ENCODE data around the gene KIAA0319L. TPM values are rescaled to one million over a fixed set of nuclear protein-coding genes. Genes with fewer than 3 reads are reported as not detected.

The KIAA0319L gene
- polyA plus RNA-seq, 1 donor (not counting 4 experiments of a cell fraction or from before 2014, with no cell fraction given), result 23.8 TPM

DNA sequence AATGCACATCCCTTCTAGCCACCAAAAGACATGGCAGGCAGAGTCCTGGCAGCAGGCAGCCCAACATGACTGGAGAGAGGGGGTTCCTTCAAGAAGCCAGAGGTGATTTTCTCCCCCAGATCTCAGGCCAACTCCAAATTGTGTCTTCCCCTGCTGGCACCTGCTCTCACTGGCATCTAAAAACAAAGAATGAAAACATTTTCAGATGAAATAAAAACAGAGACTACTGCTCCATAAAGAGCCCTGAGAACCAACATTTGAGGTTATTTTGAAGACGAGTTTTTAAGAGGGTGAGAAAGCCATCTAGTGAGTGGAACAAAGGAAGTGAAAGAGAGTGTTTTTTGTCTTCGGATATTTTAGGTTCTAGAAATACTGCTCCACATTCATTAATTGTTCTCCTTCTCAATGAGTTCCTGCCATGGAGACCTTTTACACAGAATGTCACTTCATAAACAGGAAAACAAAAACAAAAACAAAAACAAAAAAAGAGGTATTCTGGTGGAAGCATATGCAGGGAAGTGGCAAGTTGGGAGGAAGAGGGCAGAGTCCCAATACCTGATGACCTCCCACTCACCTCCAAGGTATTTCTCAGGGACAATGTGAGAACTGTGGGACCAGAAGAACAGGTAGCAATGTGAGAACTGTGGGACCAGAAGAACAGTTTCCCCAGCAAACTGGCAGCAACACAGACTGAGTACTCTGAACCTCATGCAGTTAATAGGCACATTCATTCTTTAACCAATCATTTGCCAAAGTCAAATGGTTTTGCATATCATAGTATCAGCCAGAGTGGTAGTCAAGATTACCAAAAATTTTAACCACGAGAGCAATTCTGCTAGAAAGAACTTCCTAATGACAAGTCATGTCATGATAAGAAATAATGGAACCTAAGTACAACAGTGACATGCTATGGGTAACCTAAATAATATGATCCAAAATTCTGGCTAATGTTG, 50.0 kb downstream of the KIAA0319L start:
- TF ChIP-seq EZH2 (IDR thresholded peaks at IDR 0.05; ENCODE audit: low read length), result no peak
- TF ChIP-seq, protein P1, sequence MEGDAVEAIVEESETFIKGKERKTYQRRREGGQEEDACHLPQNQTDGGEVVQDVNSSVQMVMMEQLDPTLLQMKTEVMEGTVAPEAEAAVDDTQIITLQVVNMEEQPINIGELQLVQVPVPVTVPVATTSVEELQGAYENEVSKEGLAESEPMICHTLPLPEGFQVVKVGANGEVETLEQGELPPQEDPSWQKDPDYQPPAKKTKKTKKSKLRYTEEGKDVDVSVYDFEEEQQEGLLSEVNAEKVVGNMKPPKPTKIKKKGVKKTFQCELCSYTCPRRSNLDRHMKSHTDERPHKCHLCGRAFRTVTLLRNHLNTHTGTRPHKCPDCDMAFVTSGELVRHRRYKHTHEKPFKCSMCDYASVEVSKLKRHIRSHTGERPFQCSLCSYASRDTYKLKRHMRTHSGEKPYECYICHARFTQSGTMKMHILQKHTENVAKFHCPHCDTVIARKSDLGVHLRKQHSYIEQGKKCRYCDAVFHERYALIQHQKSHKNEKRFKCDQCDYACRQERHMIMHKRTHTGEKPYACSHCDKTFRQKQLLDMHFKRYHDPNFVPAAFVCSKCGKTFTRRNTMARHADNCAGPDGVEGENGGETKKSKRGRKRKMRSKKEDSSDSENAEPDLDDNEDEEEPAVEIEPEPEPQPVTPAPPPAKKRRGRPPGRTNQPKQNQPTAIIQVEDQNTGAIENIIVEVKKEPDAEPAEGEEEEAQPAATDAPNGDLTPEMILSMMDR (optimal IDR thresholded peaks at IDR 0.05 in 1 of 3, IDR thresholded peaks at IDR 0.05 in 1 of 3, conservative IDR thresholded peaks at IDR 0.05 in 1 of 3; ENCODE audit: extremely low read depth in 1 of 3, insufficient read depth in 2 of 3, low read length in 3 of 3), result no peak
- Histone ChIP-seq H3K4me2 (ENCODE audit: control insufficient read depth, extremely low read depth, insufficient read depth, low read depth, low read length) (no peak overlapping the region), H3K4me1 (ENCODE audit: control insufficient read depth, extremely low read depth, insufficient read depth, low read length) (peaks cover 23% of the 10 kb centered on the region), H3K4me3 (ENCODE audit: control insufficient read depth in 2 of 3, extremely low read depth in 1 of 3, insufficient read depth in 2 of 3, low read depth in 1 of 3, low read length in 3 of 3) (no peak overlapping the region), H3K79me2 (ENCODE audit: control insufficient read depth, insufficient read depth, low read length) (no peaks in the 10 kb centered on the region), H3K36me3 (ENCODE audit: control insufficient read depth in 2 of 2, extremely low read depth in 1 of 2, insufficient read depth in 2 of 2, low read length in 2 of 2) (no peaks in the 10 kb centered on the region), H3K27ac (ENCODE audit: control insufficient read depth, insufficient read depth, low read length) (no peak overlapping the region), H3K9ac (ENCODE audit: control insufficient read depth, extremely low read depth, insufficient read depth, low read length) (no peak overlapping the region), H3K27me3 (ENCODE audit: control insufficient read depth, extremely low read depth, insufficient read depth, low read length) (no peaks in the 10 kb centered on the region), H2AFZ (ENCODE audit: control insufficient read depth, low read length) (no peak overlapping the region), H4K20me1 (ENCODE audit: control insufficient read depth, extremely low read depth, insufficient read depth, low read length) (no peaks in the 10 kb centered on the region), H3K9me1 (ENCODE audit: control insufficient read depth, extremely low read depth, insufficient read depth, low read length) (no peaks in the 10 kb centered on the region), H3K9me3 (ENCODE audit: control insufficient read depth, low read depth, low read length) (no peaks in the 10 kb centered on the region)
- DNase-seq (ENCODE audit: low read depth, low spot score) (no peak), FAIRE-seq (peak; percentile 39)
- dilution Hi-C loops (cut with MboI; ENCODE audit: extremely low pct_ligation_motif_present, low sequenced_read_pairs), result no loop called here

DNA sequence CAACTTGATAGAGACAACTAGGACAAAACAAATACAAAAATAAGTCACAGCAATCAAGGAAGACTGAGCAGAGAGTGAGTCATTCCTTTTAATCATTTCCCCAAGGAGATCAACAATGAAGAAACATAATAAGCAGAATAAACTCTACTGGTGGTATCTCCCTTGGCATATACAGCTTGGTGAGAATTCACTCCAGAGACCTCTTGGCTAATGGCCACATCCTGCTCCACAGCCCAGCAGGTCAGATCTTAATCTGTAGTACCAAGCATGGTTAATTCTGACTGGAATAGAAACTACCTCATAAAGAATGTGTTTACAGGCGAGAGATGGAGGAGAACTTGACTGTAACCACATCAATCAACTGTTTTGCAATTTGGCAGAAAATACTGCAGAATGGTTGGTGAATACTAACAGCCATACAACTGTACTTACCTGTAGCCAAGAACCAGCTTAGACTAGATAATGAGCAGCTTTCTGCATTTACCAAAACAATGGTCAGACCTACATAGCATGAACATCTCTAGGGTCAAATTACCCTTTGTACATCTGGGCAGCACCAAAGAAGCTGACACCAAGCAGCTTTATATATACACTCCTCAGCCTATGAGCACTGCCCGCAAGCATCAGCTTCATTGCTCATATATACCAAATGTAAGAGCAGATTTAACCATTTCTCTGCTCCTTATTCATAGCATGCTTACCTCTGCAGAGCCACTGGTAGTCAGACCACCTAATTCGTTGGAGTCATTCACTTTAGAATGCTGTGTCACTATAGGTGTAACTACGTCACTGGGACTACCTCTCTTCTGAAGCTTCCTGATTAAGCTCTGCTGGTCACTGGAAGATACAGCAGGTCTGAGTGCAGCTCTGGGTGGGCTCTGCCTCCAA, 51.0 kb downstream of the KIAA0319L start:
- no peaks in the 10 kb centered on the region for H3K27me3 ChIP-seq (ENCODE audit: control insufficient read depth, extremely low read depth, insufficient read depth, low read length)
- H3K9me1 ChIP-seq (ENCODE audit: control insufficient read depth, extremely low read depth, insufficient read depth, low read length), result no peaks in the 10 kb centered on the region
- peak; percentile 58 for FAIRE-seq
- H2AFZ ChIP-seq (ENCODE audit: control insufficient read depth, low read length), result no peak overlapping the region
- DNase-seq (ENCODE audit: low read depth, low spot score), result no peak
- H3K4me2 ChIP-seq (ENCODE audit: control insufficient read depth, extremely low read depth, insufficient read depth, low read depth, low read length), result no peak overlapping the region
- no peaks in the 10 kb centered on the region for H3K9me3 ChIP-seq (ENCODE audit: control insufficient read depth, low read depth, low read length)
- H3K4me3 ChIP-seq (ENCODE audit: control insufficient read depth in 2 of 3, extremely low read depth in 1 of 3, insufficient read depth in 2 of 3, low read depth in 1 of 3, low read length in 3 of 3), result no peak overlapping the region
- peaks cover 23% of the 10 kb centered on the region for H3K4me1 ChIP-seq (ENCODE audit: control insufficient read depth, extremely low read depth, insufficient read depth, low read length)
- dilution Hi-C loops (cut with MboI; ENCODE audit: extremely low pct_ligation_motif_present, low sequenced_read_pairs), result no loop called here
- H3K9ac ChIP-seq (ENCODE audit: control insufficient read depth, extremely low read depth, insufficient read depth, low read length), result no peak overlapping the region
- no peaks in the 10 kb centered on the region for H3K79me2 ChIP-seq (ENCODE audit: control insufficient read depth, insufficient read depth, low read length)
- H4K20me1 ChIP-seq (ENCODE audit: control insufficient read depth, extremely low read depth, insufficient read depth, low read length), result no peaks in the 10 kb centered on the region
- H3K27ac ChIP-seq (ENCODE audit: control insufficient read depth, insufficient read depth, low read length), result no peak overlapping the region
- no peaks in the 10 kb centered on the region for H3K36me3 ChIP-seq (ENCODE audit: control insufficient read depth in 2 of 2, extremely low read depth in 1 of 2, insufficient read depth in 2 of 2, low read length in 2 of 2)
- TF ChIP-seq EZH2 (IDR thresholded peaks at IDR 0.05; ENCODE audit: low read length), result no peak
- TF ChIP-seq, protein P1 (optimal IDR thresholded peaks at IDR 0.05 in 1 of 3, IDR thresholded peaks at IDR 0.05 in 1 of 3, conservative IDR thresholded peaks at IDR 0.05 in 1 of 3; ENCODE audit: extremely low read depth in 1 of 3, insufficient read depth in 2 of 3, low read length in 3 of 3), result no peak

Measured in keratinocyte (primary cell).